ENCODE measurements around the gene HSBP1L1.
A peak's percentile ranks its signal among the peaks of the same experiment; 100 is the strongest.
"Not testable (repeated sequence)": the region's sequence is repeated elsewhere in the genome, so short reads cannot be mapped to it uniquely, and the experiment has no call there.

Gene HSBP1L1

GRCh38 chr18:79987566-79987965, 23.1 kb downstream of the HSBP1L1 start:
- DNase-seq, result no peak

GRCh38 chr18:79988071-79988450, 23.6 kb downstream of the HSBP1L1 start:
- peak; percentile 41 for DNase-seq

- peak; percentile 72 for DNase-seq
Measured at GRCh38 chr18:79988451-79989194, 24.2 kb downstream of the HSBP1L1 start, which contains the start of gene TXNL4A. Gene TXNL4A, minus strand, starts transcription at chr18:79988563. Its CDS starts 171 bp downstream, at chr18:79988392.

- DNase-seq, result no peak
Measured at GRCh38 chr18:79989195-79989497, 24.7 kb downstream of the HSBP1L1 start.

- no peak for DNase-seq
Measured at GRCh38 chr18:79991494-79991893, 27.1 kb downstream of the HSBP1L1 start.

- not testable (repeated sequence) for DNase-seq
Measured at GRCh38 chr18:79999701-80000100, 35.3 kb downstream of the HSBP1L1 start.

- no peak for DNase-seq
Measured at GRCh38 chr18:80000877-80001276, 36.4 kb downstream of the HSBP1L1 start.

- DNase-seq, result no peak
Measured at GRCh38 chr18:80002468-80002867, 38.0 kb downstream of the HSBP1L1 start.

- DNase-seq, result no peak
Measured at GRCh38 chr18:80004600-80005342, 40.3 kb downstream of the HSBP1L1 start.

- DNase-seq, result no peak
Measured at GRCh38 chr18:80006724-80007123, 42.3 kb downstream of the HSBP1L1 start.

- DNase-seq, result peak; percentile 90
Measured at GRCh38 chr18:80009661-80010550, 45.5 kb downstream of the HSBP1L1 start.

GRCh38 chr18:80010551-80010906, 46.1 kb downstream of the HSBP1L1 start:
- DNase-seq, result peak; percentile 65

GRCh38 chr18:80011496-80012137, 47.2 kb downstream of the HSBP1L1 start:
- not testable (repeated sequence) for DNase-seq

- DNase-seq, result no peak
Measured at GRCh38 chr18:80012714-80013113, 48.3 kb downstream of the HSBP1L1 start.
